Measurements from ENCODE around the gene FAM184A. TPM values are rescaled to one million over a fixed set of nuclear protein-coding genes. Genes with fewer than 3 reads are reported as not detected.

Gene FAM184A
- total RNA-seq, 4 donors from 2014 or later, result 0.19 to 6.8 (median 1.8) TPM

DNA sequence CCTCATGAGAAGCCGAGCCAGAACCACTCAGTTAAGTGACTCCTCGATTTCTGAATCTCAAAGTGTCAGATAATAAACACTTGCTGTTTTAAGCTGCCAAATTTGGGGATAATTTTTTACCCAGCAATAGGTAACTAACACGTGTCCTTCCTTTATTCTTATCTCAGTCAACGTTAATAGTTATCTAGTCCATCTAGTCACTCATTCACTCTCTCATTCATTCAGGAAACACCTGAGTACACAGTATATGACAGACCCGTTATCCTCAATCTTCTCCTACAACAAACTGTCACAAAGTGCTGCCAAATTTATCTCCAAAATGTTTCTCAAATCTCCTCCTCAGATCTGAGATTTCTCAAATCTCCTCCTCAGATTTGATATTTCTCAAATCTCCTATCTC lies 13.1 kb downstream of the FAM184A start:
- Histone ChIP-seq H3K4me1 (no peaks in the 10 kb centered on the region), H3K27ac (no peak overlapping the region), H3K4me3 (no peak overlapping the region), H3K9me3 (no peaks in the 10 kb centered on the region), H3K27me3 (no peaks in the 10 kb centered on the region), H3K36me3 (no peaks in the 10 kb centered on the region)
- DNase-seq (ENCODE audit: low spot score in 2 of 2), result no peak
- no peak for TF ChIP-seq EP300 (IDR thresholded peaks at IDR 0.05)
- TF ChIP-seq POLR2AphosphoS5 (IDR thresholded peaks at IDR 0.05), result no peak
- no peak for TF ChIP-seq POLR2A (IDR thresholded peaks at IDR 0.05)
- TF ChIP-seq, protein P1, sequence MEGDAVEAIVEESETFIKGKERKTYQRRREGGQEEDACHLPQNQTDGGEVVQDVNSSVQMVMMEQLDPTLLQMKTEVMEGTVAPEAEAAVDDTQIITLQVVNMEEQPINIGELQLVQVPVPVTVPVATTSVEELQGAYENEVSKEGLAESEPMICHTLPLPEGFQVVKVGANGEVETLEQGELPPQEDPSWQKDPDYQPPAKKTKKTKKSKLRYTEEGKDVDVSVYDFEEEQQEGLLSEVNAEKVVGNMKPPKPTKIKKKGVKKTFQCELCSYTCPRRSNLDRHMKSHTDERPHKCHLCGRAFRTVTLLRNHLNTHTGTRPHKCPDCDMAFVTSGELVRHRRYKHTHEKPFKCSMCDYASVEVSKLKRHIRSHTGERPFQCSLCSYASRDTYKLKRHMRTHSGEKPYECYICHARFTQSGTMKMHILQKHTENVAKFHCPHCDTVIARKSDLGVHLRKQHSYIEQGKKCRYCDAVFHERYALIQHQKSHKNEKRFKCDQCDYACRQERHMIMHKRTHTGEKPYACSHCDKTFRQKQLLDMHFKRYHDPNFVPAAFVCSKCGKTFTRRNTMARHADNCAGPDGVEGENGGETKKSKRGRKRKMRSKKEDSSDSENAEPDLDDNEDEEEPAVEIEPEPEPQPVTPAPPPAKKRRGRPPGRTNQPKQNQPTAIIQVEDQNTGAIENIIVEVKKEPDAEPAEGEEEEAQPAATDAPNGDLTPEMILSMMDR (IDR thresholded peaks at IDR 0.05), result no peak
- WGBS, result 82% methylated on average over 5 of the region's 5 CpGs

DNA sequence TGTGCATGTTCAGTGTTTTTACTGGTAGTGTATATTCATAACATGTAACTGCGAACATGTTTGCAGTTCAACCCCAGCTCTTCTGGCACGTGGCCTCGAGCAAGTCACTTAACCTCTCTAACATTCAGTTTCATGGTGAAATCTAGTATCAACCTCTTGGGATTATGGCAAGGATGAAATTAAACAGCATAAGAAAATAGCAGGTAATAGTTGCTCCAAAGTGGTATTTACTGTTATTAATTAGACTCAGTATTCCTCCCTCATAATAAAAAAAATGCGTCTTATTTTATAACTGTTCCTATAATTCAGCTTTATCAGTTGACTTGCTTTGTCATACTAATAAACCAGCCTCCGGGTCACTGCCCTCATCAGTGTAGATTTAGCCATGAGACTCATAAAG lies 15.0 kb downstream of the FAM184A start:
- H3K36me3 ChIP-seq, result no peaks in the 10 kb centered on the region
- 80% methylated on average over 5 of the region's 5 CpGs for whole genome bisulfite sequencing

DNA sequence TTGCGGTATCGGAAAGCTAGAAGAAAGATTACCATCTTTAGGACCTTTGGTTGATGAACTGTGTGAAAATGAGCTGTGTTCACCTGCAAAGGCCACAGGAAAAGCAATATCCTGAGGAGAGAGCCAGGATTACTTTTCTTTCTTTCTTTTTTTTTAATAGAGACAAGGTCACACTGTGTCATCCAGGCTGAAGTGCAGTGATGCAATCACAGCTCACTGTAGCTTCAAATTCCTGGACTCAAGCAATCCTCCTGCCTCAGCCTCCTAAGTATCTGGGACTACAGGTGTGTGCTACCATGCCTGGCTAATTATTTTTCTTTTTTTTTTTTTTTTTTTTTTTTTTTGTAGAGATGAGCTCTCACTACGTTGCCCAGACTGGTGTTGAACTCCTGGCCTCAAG lies 17.2 kb downstream of the FAM184A start:
- no peak for TF ChIP-seq EP300 (IDR thresholded peaks at IDR 0.05)
- TF ChIP-seq POLR2AphosphoS5 (IDR thresholded peaks at IDR 0.05), result no peak
- TF ChIP-seq, protein P1 (IDR thresholded peaks at IDR 0.05), result no peak
- no peak for TF ChIP-seq POLR2A (IDR thresholded peaks at IDR 0.05)
- H3K4me1 ChIP-seq, result no peaks in the 10 kb centered on the region
- no peaks in the 10 kb centered on the region for H3K9me3 ChIP-seq
- H3K4me3 ChIP-seq, result no peak overlapping the region
- WGBS, result 83% methylated on average over 3 of the region's 3 CpGs
- DNase-seq (ENCODE audit: low spot score in 2 of 2), result no peak
- no peaks in the 10 kb centered on the region for H3K36me3 ChIP-seq
- no peaks in the 10 kb centered on the region for H3K27me3 ChIP-seq
- no peak overlapping the region for H3K27ac ChIP-seq

More for the DNA sequence above, 15.0 kb downstream of the FAM184A start:
- no peak overlapping the region for H3K4me3 ChIP-seq
- no peaks in the 10 kb centered on the region for H3K4me1 ChIP-seq
- no peaks in the 10 kb centered on the region for H3K27me3 ChIP-seq
- no peak overlapping the region for H3K27ac ChIP-seq
- DNase-seq (ENCODE audit: low spot score in 2 of 2), result no peak
- H3K9me3 ChIP-seq, result no peaks in the 10 kb centered on the region
- TF ChIP-seq POLR2A (IDR thresholded peaks at IDR 0.05) (no peak), EP300 (IDR thresholded peaks at IDR 0.05) (no peak), POLR2AphosphoS5 (IDR thresholded peaks at IDR 0.05) (no peak)
- TF ChIP-seq, protein P1 (IDR thresholded peaks at IDR 0.05), result no peak

DNA sequence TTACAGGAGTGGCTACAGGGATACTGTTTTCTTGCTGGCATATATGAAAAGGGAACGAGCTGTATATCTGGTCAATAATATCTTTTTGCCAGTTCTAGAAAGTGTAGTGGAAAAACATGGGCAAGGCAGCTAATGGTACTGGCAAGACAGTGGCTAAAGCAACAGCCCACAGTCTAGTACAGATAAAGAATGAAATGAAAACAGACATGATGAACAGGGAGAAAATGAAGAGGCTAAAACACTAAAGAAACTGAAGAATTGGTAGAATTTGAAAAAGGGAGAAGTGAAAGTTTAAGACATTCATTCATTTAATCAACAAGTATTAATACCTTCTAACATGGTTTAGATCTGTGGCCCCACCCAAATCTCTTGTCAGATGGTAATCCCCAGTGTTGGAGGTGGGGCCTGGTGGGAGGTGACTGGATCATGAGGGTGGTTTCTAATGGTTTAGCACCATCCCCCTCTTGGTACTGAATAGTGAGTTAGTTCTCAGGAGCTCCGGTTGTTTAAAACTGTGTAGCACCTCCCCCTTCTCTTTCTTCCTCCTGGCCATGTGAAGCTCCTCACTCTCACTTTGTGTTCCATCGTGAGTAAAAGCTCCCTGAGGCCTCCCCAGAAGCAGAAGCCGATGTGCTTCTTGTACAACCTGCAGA lies 18.1 kb downstream of the FAM184A start:
- Histone ChIP-seq H3K4me3 (no peak overlapping the region), H3K27ac (no peak overlapping the region), H3K9me3 (no peaks in the 10 kb centered on the region), H3K27me3 (no peaks in the 10 kb centered on the region), H3K36me3 (no peaks in the 10 kb centered on the region), H3K4me1 (no peaks in the 10 kb centered on the region)
- no peak for DNase-seq (ENCODE audit: low spot score in 2 of 2)
- TF ChIP-seq POLR2A (IDR thresholded peaks at IDR 0.05) (no peak), EP300 (IDR thresholded peaks at IDR 0.05) (no peak), POLR2AphosphoS5 (IDR thresholded peaks at IDR 0.05) (no peak)
- TF ChIP-seq, protein P1 (IDR thresholded peaks at IDR 0.05), result no peak
- WGBS, result 64% methylated on average over 4 of the region's 4 CpGs

DNA sequence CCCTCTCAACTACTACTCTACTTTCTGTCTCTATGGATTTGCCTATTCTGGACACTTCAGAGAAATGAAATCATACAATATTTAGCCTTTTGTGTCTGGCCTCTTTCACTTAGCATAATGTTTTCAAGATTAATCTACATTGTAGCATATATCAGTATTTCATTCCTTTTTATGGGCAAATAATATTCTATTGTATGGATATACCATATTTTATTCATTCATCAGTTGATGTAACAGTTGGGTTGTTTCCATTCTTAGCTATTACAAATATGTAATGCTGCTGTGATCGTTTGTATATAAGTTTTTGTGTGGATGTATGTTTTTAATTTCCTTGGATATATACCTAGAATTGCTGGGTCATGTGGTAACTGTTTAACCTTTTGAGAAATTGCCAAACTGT lies 23.4 kb downstream of the FAM184A start:
- Histone ChIP-seq H3K4me3 (no peak overlapping the region), H3K36me3 (no peaks in the 10 kb centered on the region), H3K27ac (no peak overlapping the region), H3K27me3 (no peaks in the 10 kb centered on the region), H3K9me3 (no peaks in the 10 kb centered on the region), H3K4me1 (no peaks in the 10 kb centered on the region)
- DNase-seq (ENCODE audit: low spot score in 2 of 2), result no peak
- TF ChIP-seq, protein P1 (IDR thresholded peaks at IDR 0.05), result no peak
- WGBS, result 86% methylated on average over 1 of the region's 1 CpG

All from suprapubic skin (tissue), 4 donors.